ENCODE results near the gene ANO7.

Gene ANO7

DNA sequence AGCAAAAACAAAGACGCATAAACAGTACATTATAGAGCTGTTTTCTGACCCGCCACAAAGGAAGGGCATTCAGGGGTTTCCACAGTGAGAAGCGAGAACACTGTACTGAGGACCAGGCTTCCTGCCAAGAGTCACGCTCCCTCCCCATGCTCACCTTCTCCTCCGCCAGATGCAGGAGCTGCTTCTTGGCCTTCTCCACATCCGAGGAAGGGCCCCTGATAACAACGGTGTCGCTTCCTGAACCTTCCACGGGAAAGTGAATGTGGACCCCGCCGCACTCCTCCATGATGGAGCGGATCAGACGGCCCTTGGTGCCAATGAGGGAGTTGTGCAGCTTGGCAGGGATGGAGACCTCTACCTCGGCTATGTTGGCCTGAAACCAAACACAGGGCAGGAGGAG is 53.8 kb downstream of the ANO7 start:
- no peak overlapping the region for H3K4me3 ChIP-seq (ENCODE audit: low read depth, low read length)
- DNase-seq (ENCODE audit: low read depth), result peak; percentile 87
- TF ChIP-seq CTCF (conservative IDR thresholded peaks at IDR 0.05; ENCODE audit: low read depth, low read length), result no peak

DNA sequence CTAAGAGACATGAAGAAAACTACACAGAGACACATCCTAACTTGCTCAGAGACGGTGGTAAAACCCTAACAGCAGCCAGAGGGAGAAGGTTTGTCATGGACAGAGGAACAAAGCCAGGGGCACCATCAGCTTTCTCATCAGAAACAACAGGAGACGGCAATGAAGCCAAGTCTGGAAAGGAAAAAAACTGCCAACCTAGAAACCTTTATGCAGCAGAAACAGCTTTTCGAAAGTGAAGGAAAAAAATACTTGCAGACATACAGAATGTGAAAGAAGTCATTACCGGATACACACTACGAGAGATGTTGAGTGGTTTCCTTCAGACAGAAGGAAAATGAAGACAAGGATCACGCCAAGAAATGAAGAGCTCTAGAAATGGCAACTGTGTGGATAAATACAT is 55.9 kb downstream of the ANO7 start:
- no peak for TF ChIP-seq CTCF (conservative IDR thresholded peaks at IDR 0.05; ENCODE audit: low read depth, low read length)
- no peak for DNase-seq (ENCODE audit: low read depth)
- H3K4me3 ChIP-seq (ENCODE audit: low read depth, low read length), result no peak overlapping the region

DNA sequence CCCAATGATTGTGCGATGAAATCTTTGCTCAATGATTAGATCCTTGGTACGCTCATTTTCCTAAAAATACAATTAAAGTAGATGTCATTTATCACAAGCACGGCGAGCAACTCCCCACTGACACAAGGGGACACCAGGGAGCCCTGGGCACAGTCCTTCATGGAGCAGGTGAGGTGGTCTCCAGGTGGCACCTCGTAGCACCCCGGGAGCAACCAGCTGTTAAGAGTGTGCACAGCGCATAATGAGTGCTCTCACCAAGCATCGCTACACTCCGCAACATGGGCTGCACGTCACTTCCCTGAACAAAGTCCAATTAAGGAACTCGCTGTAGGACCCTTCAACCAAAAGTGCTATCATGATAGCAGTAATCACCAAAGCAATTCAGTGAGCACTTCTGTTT is 59.8 kb downstream of the ANO7 start:
- no peak overlapping the region for H3K4me3 ChIP-seq (ENCODE audit: low read depth, low read length)
- DNase-seq (ENCODE audit: low read depth), result no peak
- TF ChIP-seq CTCF (conservative IDR thresholded peaks at IDR 0.05; ENCODE audit: low read depth, low read length), result no peak

DNA sequence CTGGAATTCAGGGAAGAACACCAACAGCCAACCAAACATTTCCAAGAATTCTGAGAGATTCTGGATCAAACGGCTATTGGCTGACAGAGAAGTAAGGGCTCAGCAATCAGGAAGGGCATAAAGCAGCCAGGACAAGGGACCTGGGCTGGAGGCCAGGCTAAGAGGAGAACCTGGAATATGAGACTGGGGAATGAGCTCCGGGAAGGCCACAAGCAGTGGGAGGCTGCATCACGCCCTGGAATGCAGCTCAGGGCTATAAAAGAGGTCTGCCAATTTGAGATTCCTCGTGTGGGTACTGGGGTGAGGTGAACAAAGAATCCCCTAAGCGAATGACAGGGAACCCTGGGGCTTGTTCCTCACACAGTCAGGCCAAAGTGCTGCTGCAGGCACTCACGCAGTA is 60.4 kb downstream of the ANO7 start:
- H3K4me3 ChIP-seq (ENCODE audit: low read depth, low read length), result no peak overlapping the region
- TF ChIP-seq CTCF (conservative IDR thresholded peaks at IDR 0.05; ENCODE audit: low read depth, low read length), result no peak
- DNase-seq (ENCODE audit: low read depth), result no peak

GRCh38 chr2:241249654-241250053 is 61.2 kb downstream of the ANO7 start:
- no peak for DNase-seq (ENCODE audit: low read depth)
- no peak for TF ChIP-seq CTCF (conservative IDR thresholded peaks at IDR 0.05; ENCODE audit: low read depth, low read length)
- no peak overlapping the region for H3K4me3 ChIP-seq (ENCODE audit: low read depth, low read length)

GRCh38 chr2:241252778-241253475 is 64.5 kb downstream of the ANO7 start:
- DNase-seq (ENCODE audit: low read depth), result no peak
- H3K4me3 ChIP-seq (ENCODE audit: low read depth, low read length), result no peak overlapping the region
- TF ChIP-seq CTCF (conservative IDR thresholded peaks at IDR 0.05; ENCODE audit: low read depth, low read length), result no peak

GRCh38 chr2:241254904-241255351 is 66.5 kb downstream of the ANO7 start:
- H3K4me3 ChIP-seq (ENCODE audit: low read depth, low read length), result no peak overlapping the region
- no peak for TF ChIP-seq CTCF (conservative IDR thresholded peaks at IDR 0.05; ENCODE audit: low read depth, low read length)
- DNase-seq (ENCODE audit: low read depth), result no peak
